GM18517 (cell line): ENCODE data around the gene HOXB4.

Source experiments
- ATAC-seq: cut with Tn5 transposase; IDR thresholded peaks from one replicate; pipeline ENCODE4 v1.9.1; 2021; ENCODE audit warnings: mild to moderate bottlenecking, moderate library complexity; ENCODE audit not compliant: unreplicated experiment

Gene HOXB4

DNA sequence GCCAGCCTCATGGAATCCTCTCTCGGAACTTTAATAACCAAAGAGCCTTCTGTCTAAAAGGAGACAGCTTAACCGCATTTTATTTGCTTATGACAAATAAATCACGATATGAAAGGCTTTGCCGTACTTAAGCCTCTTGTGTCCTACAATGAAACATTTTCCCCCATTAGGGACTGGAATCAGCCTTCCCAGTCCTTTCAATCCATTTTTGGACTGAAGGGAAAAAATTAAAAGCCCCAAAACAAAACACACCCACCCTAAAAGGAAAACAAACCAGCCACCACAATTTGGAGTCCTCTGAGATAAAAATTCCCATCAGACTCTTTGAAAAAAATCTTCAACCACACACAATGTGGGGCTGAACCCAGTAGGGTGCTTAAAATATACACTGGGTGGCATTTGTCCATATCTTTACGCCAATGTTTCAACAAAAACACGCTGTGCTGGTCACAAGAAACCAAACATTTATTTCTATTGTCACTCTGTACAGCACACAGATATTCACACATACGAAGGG lies 3.0 kb downstream of the HOXB4 start:
- ATAC-seq = no peak

- ATAC-seq = no peak
Measured at GRCh38 chr17:48574505-48575065, 3.6 kb downstream of the HOXB4 start.

- no peak for ATAC-seq
Measured at GRCh38 chr17:48571826-48572417, 6.2 kb downstream of the HOXB4 start.

GRCh38 chr17:48571024-48571818 lies 6.9 kb downstream of the HOXB4 start:
- ATAC-seq = no peak

DNA sequence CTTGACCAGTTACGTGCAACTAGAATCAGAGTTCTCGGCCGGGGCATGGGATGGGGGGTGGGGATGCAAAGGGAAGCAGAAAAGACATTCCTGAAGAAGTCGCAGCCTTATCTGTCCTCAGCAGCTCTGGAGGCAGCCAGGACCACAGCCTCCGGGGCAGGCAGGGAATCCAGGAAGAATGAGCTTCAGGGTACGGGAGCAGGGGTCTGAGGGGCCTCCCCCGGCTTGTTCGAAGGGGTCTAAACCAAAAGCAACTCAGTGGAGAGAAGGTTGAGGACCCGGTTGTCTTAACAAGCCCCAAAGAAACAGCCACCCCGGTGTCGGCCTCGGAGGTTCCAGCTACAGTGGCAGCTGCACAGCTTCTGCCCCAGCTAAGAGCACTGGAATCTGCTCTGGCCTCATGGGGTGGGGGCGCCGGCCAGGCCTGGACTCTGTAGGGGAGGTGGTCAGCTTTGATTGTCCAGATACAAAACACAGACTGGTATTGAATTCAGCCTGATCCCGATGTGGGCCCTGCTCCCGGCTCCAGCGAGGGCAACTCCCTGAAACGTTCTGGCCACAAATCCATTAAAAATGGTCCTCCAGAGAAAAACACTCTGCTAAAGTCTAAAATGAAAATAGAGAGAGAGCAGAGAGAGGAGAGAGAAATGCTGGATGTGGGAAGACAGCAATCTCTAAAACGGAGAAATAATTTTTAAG lies 7.7 kb downstream of the HOXB4 start:
- no peak for ATAC-seq

DNA sequence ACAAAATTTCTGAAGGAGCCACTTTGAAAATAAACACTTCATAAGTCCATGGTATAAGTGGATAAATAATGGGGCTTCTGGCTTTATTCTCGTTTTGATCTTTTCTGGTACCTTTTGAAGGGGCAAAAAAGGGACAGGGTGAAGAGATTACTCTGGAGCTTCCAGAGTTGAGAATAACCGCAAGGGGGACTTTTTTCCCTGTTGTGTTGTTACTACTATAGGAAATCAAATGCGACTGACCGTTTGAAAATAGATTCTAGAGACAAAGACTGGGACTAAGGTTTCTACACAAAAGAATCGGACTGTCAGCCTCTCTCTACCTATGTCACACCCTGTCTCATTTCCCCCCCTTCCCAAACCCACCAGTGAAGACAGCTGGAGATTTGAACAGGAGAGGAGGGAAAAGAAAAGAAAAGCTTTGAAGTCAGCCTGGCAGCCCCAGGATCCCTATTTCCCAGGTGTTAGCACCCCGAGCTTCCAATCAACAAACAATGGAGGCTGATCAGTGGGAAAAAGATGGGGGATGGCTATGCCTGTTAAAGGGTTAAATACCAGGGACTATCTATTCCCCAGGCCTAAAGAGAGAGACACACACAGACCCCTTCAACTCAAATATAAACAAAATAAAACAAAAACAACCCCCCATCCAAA lies 8.4 kb downstream of the HOXB4 start:
- ATAC-seq = no peak

DNA sequence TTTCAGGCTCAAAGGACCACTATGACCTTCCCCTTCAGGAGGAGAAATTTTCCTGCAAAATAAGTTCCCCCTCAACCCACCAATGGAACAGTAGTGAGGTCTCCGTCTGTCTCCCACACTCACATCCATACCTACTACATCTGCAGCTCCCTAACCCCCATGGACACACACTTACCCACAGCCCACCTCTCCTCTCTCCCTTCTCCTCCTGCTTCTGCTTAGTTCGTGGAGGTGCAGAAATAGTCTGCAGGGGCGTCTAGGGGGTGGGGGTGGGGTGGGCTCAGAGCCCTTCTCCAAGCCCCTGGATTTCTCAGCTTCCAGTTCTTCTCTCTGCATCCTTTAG lies 8.9 kb downstream of the HOXB4 start:
- ATAC-seq = no peak

DNA sequence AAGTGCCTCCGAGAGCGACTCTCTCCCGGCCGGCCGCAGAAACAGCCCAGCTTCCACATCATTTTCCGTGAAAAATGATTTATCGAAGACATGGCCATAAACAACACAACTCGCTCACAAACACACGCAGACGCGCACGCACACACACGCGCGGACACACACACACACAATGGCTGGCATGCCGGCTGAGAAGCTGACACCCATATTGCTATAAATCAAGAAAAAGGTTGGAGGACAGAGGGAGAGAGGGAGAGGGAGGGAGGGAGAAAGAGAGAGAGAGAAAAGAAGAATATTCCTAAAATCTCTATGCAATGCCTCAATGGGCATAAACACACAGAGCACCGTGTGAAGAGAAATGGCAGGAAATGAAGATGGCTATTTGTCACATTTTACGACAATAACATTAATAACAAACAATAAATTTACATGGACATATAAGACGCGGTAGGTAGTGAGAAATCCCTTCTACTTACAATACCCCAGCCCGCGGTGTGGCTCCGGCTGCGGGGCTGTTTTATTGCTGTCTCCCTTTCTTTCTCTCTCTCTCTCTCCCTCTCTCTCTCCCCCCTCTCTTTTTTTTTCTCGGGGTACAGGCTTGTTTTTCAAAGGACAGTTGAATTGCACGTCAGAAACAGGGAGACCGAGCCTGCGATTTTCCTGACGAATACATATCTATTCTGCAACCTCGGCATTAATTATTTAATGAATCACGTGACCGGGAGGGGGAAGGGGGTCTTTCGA lies 9.5 kb downstream of the HOXB4 start:
- ATAC-seq = no peak

GRCh38 chr17:48567646-48568354 lies 10.3 kb downstream of the HOXB4 start:
- ATAC-seq = no peak

DNA sequence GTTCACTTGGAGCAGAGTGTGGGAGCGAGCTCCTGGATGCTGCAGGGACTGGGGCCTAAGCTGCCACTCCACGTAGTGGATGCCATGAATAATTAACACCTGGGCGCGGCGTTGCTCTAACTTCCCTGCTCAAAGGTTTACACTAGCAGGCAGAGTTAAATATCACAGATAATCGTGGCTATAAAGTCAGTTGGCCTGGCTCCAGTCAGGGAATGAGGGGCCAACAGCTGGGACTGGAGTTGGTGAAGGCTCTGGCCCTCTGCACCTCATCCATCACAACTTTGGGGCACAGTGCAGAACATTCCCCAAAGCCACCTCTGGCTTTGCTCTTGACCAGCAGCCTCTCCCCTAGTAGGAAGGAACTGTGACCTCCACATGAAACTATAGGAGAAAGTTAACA lies 10.9 kb downstream of the HOXB4 start:
- no peak for ATAC-seq

DNA sequence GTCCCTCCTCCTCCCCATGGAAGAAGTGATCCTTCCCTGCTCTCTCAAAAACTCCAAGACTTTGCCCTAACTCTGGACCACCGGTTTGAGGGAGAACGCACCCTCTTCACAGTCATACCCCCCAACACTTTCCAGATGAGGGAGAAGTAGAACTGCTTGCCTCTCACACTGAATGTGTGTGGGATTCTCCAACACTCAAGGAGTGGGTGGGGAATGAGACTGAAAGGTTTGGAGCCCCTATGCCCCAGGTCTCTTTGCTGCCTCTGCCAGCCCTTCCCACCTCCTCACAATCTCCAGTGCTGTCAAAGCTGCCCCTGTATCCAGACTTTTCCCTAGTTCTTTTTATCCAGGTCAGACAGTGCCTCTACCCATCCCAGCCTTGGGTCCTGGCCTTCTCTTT lies 11.4 kb downstream of the HOXB4 start:
- no peak for ATAC-seq

GRCh38 chr17:48565925-48566710 lies 12.0 kb downstream of the HOXB4 start:
- no peak for ATAC-seq

GRCh38 chr17:48565022-48565554 lies 13.1 kb downstream of the HOXB4 start:
- no peak for ATAC-seq

DNA sequence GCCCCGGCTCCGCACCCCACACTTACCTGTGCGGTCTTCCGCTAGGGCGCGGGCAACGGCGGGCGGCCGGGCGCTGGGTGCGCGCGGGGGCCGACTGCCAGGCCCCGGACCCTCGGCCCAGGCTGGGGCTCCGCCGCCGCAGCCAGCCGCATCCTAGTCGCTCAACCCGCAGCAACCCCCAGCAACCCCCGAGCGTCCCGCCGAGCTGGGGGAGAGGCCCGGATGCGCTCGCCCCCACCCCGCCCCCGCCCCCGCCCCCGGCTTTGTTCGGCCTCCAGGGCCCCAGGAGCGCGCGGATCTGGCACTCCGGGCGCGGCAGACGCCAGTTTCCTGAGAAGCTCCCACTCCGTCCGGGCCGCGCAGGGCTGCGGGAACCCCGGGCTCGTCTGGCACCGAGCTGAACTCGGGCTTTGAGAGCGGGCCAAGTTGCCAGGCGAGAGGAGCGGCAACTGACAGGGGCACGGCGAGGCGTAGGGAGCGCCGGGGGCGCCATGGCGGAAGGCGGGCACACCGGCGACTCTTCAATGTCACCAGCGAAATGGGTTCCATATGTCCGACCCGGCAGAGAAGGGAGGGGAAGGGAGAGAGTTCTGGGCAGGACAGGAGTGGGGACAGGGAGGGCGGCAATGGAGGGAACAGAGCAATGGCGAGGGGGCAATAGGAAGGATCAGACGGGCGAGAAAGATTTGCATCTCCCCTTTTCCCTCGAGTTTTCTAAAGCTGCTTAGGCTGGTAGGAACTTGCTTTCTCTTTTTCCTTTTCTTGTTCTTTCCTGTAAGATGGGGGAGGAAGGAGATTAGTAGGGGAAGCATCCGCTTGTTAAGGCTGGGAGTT lies 13.7 kb downstream of the HOXB4 start:
- ATAC-seq = no peak

DNA sequence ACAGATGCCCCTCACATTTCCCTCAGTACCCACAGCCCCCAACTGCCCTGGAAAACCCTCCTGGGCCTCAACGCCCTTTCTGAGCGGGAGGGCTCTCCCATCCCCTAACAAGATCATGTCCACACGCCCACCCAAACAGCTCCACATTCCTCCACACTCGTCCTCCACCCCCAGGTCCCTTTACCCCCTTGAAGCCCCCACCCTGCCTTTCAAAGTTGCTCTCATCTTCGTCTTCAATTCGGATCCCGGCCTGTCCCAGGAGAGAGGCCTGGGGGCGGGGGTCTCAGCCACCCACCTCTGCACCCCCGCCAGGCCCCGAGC lies 14.3 kb downstream of the HOXB4 start:
- no peak for ATAC-seq

GRCh38 chr17:48563385-48563838 lies 14.7 kb downstream of the HOXB4 start:
- no peak for ATAC-seq

DNA sequence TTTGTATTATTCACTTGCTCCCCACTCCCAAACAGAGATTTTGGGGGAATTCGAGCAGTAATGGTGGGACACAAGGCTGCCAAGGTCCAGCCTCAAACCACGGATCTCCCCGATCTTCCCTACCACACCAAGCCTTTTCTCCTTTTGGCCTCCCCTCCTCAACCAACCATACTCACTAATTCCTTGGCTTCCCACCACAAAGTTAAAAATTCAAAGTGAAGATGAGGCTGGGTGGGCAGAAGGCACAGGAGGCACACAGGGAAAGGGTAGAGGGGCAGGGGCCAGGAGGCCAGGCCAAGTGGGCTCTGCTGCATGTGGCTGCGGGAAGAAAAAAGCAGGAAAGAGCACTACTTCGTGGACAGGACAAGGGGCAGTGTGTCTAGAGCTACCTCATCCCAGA lies 15.2 kb downstream of the HOXB4 start:
- ATAC-seq = no peak
